Measurements from ENCODE around the gene ADAMTS16.

The ADAMTS16 gene

DNA sequence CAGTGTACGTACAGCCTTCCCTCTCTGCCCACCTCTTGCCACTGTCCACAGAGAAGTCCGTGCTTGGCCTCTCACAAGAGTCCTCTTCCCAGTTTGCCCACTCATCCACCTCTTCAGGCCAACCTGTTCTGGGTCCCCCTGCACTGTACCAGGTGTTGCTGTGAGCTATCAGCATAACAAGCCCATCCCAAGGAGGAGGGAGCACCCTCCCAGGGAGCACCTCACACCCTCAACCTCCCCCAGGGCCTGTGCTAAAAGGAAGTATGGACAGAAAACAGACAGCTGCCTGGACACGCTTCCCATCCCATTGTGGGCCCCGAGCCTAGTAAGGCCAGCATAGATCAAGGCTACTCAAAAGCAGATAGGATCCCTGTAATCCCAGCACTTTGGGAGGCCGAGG is 168.2 kb downstream of the ADAMTS16 start:
- H3K27ac ChIP-seq (ENCODE audit: low read depth, low read length, poor library complexity, severe bottlenecking): no peak overlapping the region
- no peaks in the 10 kb centered on the region for H3K4me1 ChIP-seq (ENCODE audit: insufficient read depth, low read length, severe bottlenecking)
- H3K9me2 ChIP-seq (ENCODE audit: low read depth, low read length): no peaks in the 10 kb centered on the region
- no peaks in the 10 kb centered on the region for H3K79me2 ChIP-seq (ENCODE audit: insufficient read depth, low read length)
- no peaks in the 10 kb centered on the region for H3F3A ChIP-seq (ENCODE audit: insufficient read depth, low read length)
- H3K4me3 ChIP-seq (ENCODE audit: low read depth, low read length, poor library complexity, severe bottlenecking): no peak overlapping the region
- no peak overlapping the region for H2AFZ ChIP-seq (ENCODE audit: low read length)
- H3K36me3 ChIP-seq (ENCODE audit: insufficient read depth, low read length): no peaks in the 10 kb centered on the region
- no peak overlapping the region for H3K4me2 ChIP-seq (ENCODE audit: low read length)
- H3K27me3 ChIP-seq (ENCODE audit: insufficient read depth, low read length): no peaks in the 10 kb centered on the region
- H3K9ac ChIP-seq (ENCODE audit: low read length): no peak overlapping the region
- no peaks in the 10 kb centered on the region for H4K20me1 ChIP-seq (ENCODE audit: insufficient read depth, low read length)
- H3K9me3 ChIP-seq (ENCODE audit: low read length): no peaks in the 10 kb centered on the region
- no peak for TF ChIP-seq EZH2 (IDR thresholded peaks at IDR 0.05; ENCODE audit: borderline replicate concordance, low read length)
- TF ChIP-seq, protein P1, sequence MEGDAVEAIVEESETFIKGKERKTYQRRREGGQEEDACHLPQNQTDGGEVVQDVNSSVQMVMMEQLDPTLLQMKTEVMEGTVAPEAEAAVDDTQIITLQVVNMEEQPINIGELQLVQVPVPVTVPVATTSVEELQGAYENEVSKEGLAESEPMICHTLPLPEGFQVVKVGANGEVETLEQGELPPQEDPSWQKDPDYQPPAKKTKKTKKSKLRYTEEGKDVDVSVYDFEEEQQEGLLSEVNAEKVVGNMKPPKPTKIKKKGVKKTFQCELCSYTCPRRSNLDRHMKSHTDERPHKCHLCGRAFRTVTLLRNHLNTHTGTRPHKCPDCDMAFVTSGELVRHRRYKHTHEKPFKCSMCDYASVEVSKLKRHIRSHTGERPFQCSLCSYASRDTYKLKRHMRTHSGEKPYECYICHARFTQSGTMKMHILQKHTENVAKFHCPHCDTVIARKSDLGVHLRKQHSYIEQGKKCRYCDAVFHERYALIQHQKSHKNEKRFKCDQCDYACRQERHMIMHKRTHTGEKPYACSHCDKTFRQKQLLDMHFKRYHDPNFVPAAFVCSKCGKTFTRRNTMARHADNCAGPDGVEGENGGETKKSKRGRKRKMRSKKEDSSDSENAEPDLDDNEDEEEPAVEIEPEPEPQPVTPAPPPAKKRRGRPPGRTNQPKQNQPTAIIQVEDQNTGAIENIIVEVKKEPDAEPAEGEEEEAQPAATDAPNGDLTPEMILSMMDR (IDR thresholded peaks at IDR 0.05; ENCODE audit: low read length): no peak

DNA sequence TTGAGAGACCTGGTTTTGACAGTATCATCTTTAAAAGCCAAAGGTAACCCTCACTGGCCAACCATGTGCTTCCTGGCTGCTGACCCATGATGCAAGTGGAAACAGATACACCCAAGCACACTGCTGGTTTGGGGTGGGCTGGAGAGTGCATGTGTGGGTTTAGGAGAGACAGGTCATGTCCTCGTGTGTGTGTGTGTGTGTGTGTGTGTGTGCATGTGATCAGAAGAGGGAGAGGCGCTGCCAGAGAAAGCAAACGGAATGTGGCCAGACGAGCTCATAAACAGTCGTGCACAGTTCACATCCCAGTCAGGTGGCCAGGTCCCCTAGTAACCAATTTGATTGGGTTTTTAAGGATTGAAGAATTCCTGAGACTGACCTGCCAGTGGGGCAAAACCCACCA is 169.5 kb downstream of the ADAMTS16 start:
- Histone ChIP-seq H3K9ac (ENCODE audit: low read length) (no peak overlapping the region), H3K9me3 (ENCODE audit: low read length) (no peaks in the 10 kb centered on the region), H3K4me1 (ENCODE audit: insufficient read depth, low read length, severe bottlenecking) (no peaks in the 10 kb centered on the region), H3K36me3 (ENCODE audit: insufficient read depth, low read length) (no peaks in the 10 kb centered on the region), H2AFZ (ENCODE audit: low read length) (no peak overlapping the region), H3F3A (ENCODE audit: insufficient read depth, low read length) (no peaks in the 10 kb centered on the region), H3K9me2 (ENCODE audit: low read depth, low read length) (no peaks in the 10 kb centered on the region), H4K20me1 (ENCODE audit: insufficient read depth, low read length) (no peaks in the 10 kb centered on the region), H3K79me2 (ENCODE audit: insufficient read depth, low read length) (no peaks in the 10 kb centered on the region), H3K4me3 (ENCODE audit: low read depth, low read length, poor library complexity, severe bottlenecking) (no peak overlapping the region), H3K27me3 (ENCODE audit: insufficient read depth, low read length) (no peaks in the 10 kb centered on the region), H3K27ac (ENCODE audit: low read depth, low read length, poor library complexity, severe bottlenecking) (no peak overlapping the region), H3K4me2 (ENCODE audit: low read length) (no peak overlapping the region)
- no peak for TF ChIP-seq EZH2 (IDR thresholded peaks at IDR 0.05; ENCODE audit: borderline replicate concordance, low read length)
- TF ChIP-seq, protein P1 (IDR thresholded peaks at IDR 0.05; ENCODE audit: low read length): no peak

DNA sequence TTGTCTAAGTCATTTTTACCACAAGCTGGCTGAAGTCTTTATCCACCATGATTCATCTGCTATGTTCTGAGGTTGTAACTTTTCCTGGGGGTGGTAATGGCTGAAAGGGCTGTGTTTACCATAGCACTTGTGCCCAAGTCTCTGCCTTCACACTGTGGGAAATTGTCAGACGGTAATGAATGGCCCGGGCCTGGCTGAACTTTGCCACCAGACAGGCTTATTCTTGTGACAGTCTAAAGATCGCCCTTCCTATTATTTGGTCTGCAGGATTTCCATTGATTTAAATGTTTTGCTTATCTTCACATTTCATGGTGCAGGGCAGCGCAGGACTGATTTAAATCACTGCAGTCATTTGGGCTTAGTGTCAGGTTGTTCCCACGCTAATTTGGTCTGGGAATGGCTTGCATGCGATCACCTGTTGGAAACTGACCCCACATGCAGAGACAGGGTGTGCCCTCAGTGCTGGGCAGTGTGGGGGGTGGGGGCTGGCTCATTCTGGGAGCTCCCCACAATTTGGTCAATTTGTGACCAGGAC is 173.0 kb downstream of the ADAMTS16 start:
- TF ChIP-seq, protein P1 (IDR thresholded peaks at IDR 0.05; ENCODE audit: low read length): no peak
- no peak for TF ChIP-seq EZH2 (IDR thresholded peaks at IDR 0.05; ENCODE audit: borderline replicate concordance, low read length)
- Histone ChIP-seq H3K27ac (ENCODE audit: low read depth, low read length, poor library complexity, severe bottlenecking) (no peak overlapping the region), H3K4me2 (ENCODE audit: low read length) (no peak overlapping the region)

More for the DNA sequence above, 173.0 kb downstream of the ADAMTS16 start:
- Histone ChIP-seq H2AFZ (ENCODE audit: low read length) (no peak overlapping the region), H3K4me1 (ENCODE audit: insufficient read depth, low read length, severe bottlenecking) (no peaks in the 10 kb centered on the region), H3F3A (ENCODE audit: insufficient read depth, low read length) (no peaks in the 10 kb centered on the region), H3K9ac (ENCODE audit: low read length) (no peak overlapping the region), H3K4me3 (ENCODE audit: low read depth, low read length, poor library complexity, severe bottlenecking) (no peak overlapping the region), H3K36me3 (ENCODE audit: insufficient read depth, low read length) (no peaks in the 10 kb centered on the region), H3K9me2 (ENCODE audit: low read depth, low read length) (no peaks in the 10 kb centered on the region), H3K9me3 (ENCODE audit: low read length) (no peaks in the 10 kb centered on the region), H3K79me2 (ENCODE audit: insufficient read depth, low read length) (no peaks in the 10 kb centered on the region), H4K20me1 (ENCODE audit: insufficient read depth, low read length) (no peaks in the 10 kb centered on the region), H3K27me3 (ENCODE audit: insufficient read depth, low read length) (no peaks in the 10 kb centered on the region)
